Vagina (tissue), 2 donors: ENCODE measurements around the gene NYAP2. TPM values are rescaled to one million over a fixed set of nuclear protein-coding genes. Genes with fewer than 3 reads are reported as not detected.

Experiments used
- DNase-seq, 2 donors: peaks; one replicate each; pipeline ENCODE4 v3.0.0-alpha.2; 2017; ENCODE audit errors: extremely low spot score in 2 of 2
- H3K27ac ChIP-seq: fragments of 200-600 bp; sonication (generic); one replicate; pipeline ENCODE4 v1.5.1; 2019
- H3K27me3 ChIP-seq: fragments of 200-600 bp; sonication (generic); one replicate; pipeline ENCODE4 v1.5.1; 2019
- H3K36me3 ChIP-seq, 2 donors: fragments of 200-600 bp; sonication (generic); one replicate each; pipeline ENCODE4 v1.5.1; 2017 to 2019
- H3K4me1 ChIP-seq: fragments of 200-600 bp; sonication (generic); one replicate; pipeline ENCODE4 v1.5.1; 2019
- H3K4me3 ChIP-seq, 2 donors: fragments of 200-600 bp; sonication (generic); 1 replicate in 1 of 2; 2 replicates in 1 of 2; pipeline ENCODE4 v1.5.1; 2016 to 2019
- H3K9me3 ChIP-seq: fragments of 200-600 bp; sonication (generic); one replicate; pipeline ENCODE4 v1.5.1; 2019
- CTCF ChIP-seq, 3 experiments: fragments of 450-650 bp in 2 of 3; fragments of 200-600 bp in 1 of 3; sonication (generic) in 1 of 3; IDR thresholded peaks; one replicate each; pipeline ENCODE4 v1.5.1; 2017 to 2019; ENCODE audit warnings: antibody characterized with exemption in 3 of 3, mild to moderate bottlenecking in 2 of 3, moderate library complexity in 2 of 3
- POLR2A ChIP-seq, 2 donors: fragments of 450-650 bp; IDR thresholded peaks; one replicate each; pipeline ENCODE4 v1.6.1; 2017; ENCODE audit warnings: antibody characterized with exemption in 2 of 2, mild to moderate bottlenecking in 2 of 2, moderate library complexity in 2 of 2
- POLR2AphosphoS5 ChIP-seq, 2 donors: sonication (generic); formaldehyde crosslinking; IDR thresholded peaks; one replicate each; pipeline ENCODE4 v1.9.0; 2017; ENCODE audit warnings: antibody characterized with exemption in 2 of 2, mild to moderate bottlenecking in 2 of 2, low read depth in 1 of 2; ENCODE audit not compliant: insufficient read depth in 1 of 2
- intact Hi-C: fragments of 100-400 bp; cut with DNase I; formaldehyde crosslinking; loops from one replicate; pipeline ENCODE4 v1.15.1; 2023
- total RNA-seq: library from RNA; depleted of rRNA; stranded (reverse); fragments of >200 nt; gene quantifications from one replicate; pipeline ENCODE4 v1.2.3, GENCODE V29; 2016

NYAP2 gene
- total RNA-seq, 1 donor from 2014 or later, result 0.25 TPM

- Histone ChIP-seq H3K27me3 (no peaks in the 10 kb centered on the region), H3K4me1 (no peaks in the 10 kb centered on the region), H3K36me3 (no peaks in the 10 kb centered on the region), H3K4me3 (no peak overlapping the region), H3K27ac (no peak overlapping the region), H3K9me3 (no peaks in the 10 kb centered on the region)
- intact Hi-C loops, result no loop called here
- TF ChIP-seq POLR2AphosphoS5 (IDR thresholded peaks at IDR 0.05; ENCODE audit: insufficient read depth in 1 of 2, low read depth in 1 of 2) (no peak), POLR2A (IDR thresholded peaks at IDR 0.05) (no peak), CTCF (IDR thresholded peaks at IDR 0.05) (no peak)
- no peak for DNase-seq
Observed at GRCh38 chr2:225602205-225602604, 202.7 kb downstream of the NYAP2 start.

- H3K27me3 ChIP-seq, result no peaks in the 10 kb centered on the region
- H3K4me3 ChIP-seq, result no peak overlapping the region
- no peak for DNase-seq
- H3K36me3 ChIP-seq, result no peaks in the 10 kb centered on the region
- H3K9me3 ChIP-seq, result no peaks in the 10 kb centered on the region
- no peak overlapping the region for H3K27ac ChIP-seq
- intact Hi-C loops, result no loop called here
- TF ChIP-seq POLR2AphosphoS5 (IDR thresholded peaks at IDR 0.05; ENCODE audit: insufficient read depth in 1 of 2, low read depth in 1 of 2) (no peak), POLR2A (IDR thresholded peaks at IDR 0.05) (no peak), CTCF (IDR thresholded peaks at IDR 0.05) (no peak)
- H3K4me1 ChIP-seq, result no peaks in the 10 kb centered on the region
Observed at GRCh38 chr2:225608136-225608535, 208.6 kb downstream of the NYAP2 start.

- no peaks in the 10 kb centered on the region for H3K4me1 ChIP-seq
- H3K9me3 ChIP-seq, result no peaks in the 10 kb centered on the region
- no peak for TF ChIP-seq POLR2AphosphoS5 (IDR thresholded peaks at IDR 0.05; ENCODE audit: insufficient read depth in 1 of 2, low read depth in 1 of 2)
- TF ChIP-seq POLR2A (IDR thresholded peaks at IDR 0.05), result no peak
- no peak for TF ChIP-seq CTCF (IDR thresholded peaks at IDR 0.05)
- intact Hi-C loops, result no loop called here
- no peak overlapping the region for H3K4me3 ChIP-seq
- no peaks in the 10 kb centered on the region for H3K27me3 ChIP-seq
- no peak overlapping the region for H3K27ac ChIP-seq
- no peak for DNase-seq
- no peaks in the 10 kb centered on the region for H3K36me3 ChIP-seq
Observed at GRCh38 chr2:225612636-225613035, 213.1 kb downstream of the NYAP2 start.

GRCh38 chr2:225614915-225615314, 215.4 kb downstream of the NYAP2 start:
- intact Hi-C loops, result no loop called here
- H3K27ac ChIP-seq, result no peak overlapping the region
- no peaks in the 10 kb centered on the region for H3K27me3 ChIP-seq
- TF ChIP-seq CTCF (IDR thresholded peaks at IDR 0.05) (no peak), POLR2A (IDR thresholded peaks at IDR 0.05) (no peak), POLR2AphosphoS5 (IDR thresholded peaks at IDR 0.05; ENCODE audit: insufficient read depth in 1 of 2, low read depth in 1 of 2) (no peak)
- H3K4me1 ChIP-seq, result no peaks in the 10 kb centered on the region
- no peaks in the 10 kb centered on the region for H3K9me3 ChIP-seq
- no peak for DNase-seq
- H3K36me3 ChIP-seq, result no peaks in the 10 kb centered on the region
- H3K4me3 ChIP-seq, result no peak overlapping the region

GRCh38 chr2:225615514-225615913, 216.0 kb downstream of the NYAP2 start:
- no peaks in the 10 kb centered on the region for H3K27me3 ChIP-seq
- DNase-seq, result no peak
- TF ChIP-seq POLR2A (IDR thresholded peaks at IDR 0.05) (no peak), CTCF (IDR thresholded peaks at IDR 0.05) (no peak), POLR2AphosphoS5 (IDR thresholded peaks at IDR 0.05; ENCODE audit: insufficient read depth in 1 of 2, low read depth in 1 of 2) (no peak)
- H3K36me3 ChIP-seq, result no peaks in the 10 kb centered on the region
- no peak overlapping the region for H3K27ac ChIP-seq
- no peaks in the 10 kb centered on the region for H3K9me3 ChIP-seq
- intact Hi-C loops, result no loop called here
- no peaks in the 10 kb centered on the region for H3K4me1 ChIP-seq
- no peak overlapping the region for H3K4me3 ChIP-seq
